MM.1S (cell line): ENCODE results near the gene PTPRH.

Experiments
- EZH2 ChIP-seq: fragments of 300-600 bp; sonication (generic); optimal IDR thresholded peaks from 2 replicates; pipeline ENCODE3; 2017; ENCODE audit warnings: low read depth, mild to moderate bottlenecking, antibody characterized with exemption, low read length, mixed read lengths
- EZH2phosphoT487 ChIP-seq: fragments of 300-600 bp; sonication (generic); IDR thresholded peaks from 2 replicates; pipeline ENCODE4 v1.6.1; 2018; ENCODE audit warnings: antibody characterized with exemption, low read length
- TF ChIP-seq, protein P1 (sequence below): fragments of 300-600 bp; sonication (generic); IDR thresholded peaks from 2 replicates; pipeline ENCODE4 v1.5.1; 2016; ENCODE audit warnings: antibody characterized with exemption, low read length, mixed read lengths

DNA sequence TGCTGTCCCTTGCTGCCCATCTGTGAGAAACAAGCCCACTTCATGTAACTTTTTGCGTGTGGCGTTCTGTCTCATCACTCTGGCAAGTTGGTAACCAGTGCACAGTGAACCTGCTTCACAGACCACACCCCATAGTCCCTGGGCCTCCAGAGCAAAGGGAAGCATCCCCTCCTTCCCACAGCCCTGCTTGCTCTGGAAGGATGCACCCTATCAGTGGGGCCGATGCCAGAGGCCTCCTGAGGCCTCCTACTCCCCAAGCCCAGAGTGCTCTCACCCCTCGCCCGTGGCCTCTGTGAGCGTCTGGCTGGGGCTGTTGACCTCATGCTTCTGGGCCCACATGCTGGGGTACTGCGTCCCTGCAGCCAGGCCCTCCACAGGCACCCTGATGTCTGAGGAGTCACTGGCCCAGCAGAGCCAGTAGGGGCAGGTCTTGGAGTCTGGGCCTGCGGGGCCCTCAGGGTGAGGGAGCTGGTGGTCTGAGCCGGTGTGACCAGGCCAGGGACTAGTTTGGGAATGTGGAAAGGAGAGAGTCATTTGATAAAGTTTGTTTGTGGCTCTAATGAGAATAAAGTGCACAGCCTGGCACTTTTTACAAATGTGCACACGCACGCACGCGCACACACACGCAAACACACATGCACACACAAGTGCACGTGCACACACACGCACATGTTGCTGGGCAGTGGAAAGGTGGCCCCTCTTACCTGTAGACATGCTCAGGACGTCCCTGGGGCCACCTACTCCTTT is 14.2 kb upstream of the PTPRH start:
- TF ChIP-seq, protein P1, sequence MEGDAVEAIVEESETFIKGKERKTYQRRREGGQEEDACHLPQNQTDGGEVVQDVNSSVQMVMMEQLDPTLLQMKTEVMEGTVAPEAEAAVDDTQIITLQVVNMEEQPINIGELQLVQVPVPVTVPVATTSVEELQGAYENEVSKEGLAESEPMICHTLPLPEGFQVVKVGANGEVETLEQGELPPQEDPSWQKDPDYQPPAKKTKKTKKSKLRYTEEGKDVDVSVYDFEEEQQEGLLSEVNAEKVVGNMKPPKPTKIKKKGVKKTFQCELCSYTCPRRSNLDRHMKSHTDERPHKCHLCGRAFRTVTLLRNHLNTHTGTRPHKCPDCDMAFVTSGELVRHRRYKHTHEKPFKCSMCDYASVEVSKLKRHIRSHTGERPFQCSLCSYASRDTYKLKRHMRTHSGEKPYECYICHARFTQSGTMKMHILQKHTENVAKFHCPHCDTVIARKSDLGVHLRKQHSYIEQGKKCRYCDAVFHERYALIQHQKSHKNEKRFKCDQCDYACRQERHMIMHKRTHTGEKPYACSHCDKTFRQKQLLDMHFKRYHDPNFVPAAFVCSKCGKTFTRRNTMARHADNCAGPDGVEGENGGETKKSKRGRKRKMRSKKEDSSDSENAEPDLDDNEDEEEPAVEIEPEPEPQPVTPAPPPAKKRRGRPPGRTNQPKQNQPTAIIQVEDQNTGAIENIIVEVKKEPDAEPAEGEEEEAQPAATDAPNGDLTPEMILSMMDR: no peak
- TF ChIP-seq EZH2phosphoT487 (no peak), EZH2 (no peak)
